ENCODE measurements around the gene LRRC46.

Gene LRRC46

GRCh38 chr17:47834756-47835155 is 3.3 kb downstream of the LRRC46 start:
- DNase-seq, result no peak

DNA sequence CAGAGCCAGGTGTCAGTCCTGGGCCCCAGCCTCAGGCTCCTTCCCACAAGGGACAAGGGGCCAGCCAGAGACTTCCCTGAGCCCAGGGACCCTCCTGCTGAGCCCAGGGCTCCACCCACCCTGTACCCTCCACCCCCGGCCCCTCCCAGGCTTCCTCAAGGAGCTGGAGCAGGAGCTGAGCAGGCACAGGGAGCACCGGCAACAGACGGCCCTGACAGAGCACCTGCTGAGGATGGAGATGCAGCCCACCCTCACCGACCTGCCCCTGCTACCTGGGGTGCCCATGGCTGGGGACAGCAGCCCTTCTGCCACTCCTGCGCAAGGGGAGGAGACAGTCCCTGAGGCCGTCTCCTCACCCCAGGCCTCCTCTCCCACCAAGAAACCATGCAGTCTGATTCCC is 5.1 kb downstream of the LRRC46 start:
- no peak for DNase-seq

GRCh38 chr17:47837401-47838039 is 6.0 kb downstream of the LRRC46 start:
- DNase-seq, result no peak

- no peak for DNase-seq
These were observed 7.2 kb downstream of the LRRC46 start for GRCh38 chr17:47838636-47839035.

DNA sequence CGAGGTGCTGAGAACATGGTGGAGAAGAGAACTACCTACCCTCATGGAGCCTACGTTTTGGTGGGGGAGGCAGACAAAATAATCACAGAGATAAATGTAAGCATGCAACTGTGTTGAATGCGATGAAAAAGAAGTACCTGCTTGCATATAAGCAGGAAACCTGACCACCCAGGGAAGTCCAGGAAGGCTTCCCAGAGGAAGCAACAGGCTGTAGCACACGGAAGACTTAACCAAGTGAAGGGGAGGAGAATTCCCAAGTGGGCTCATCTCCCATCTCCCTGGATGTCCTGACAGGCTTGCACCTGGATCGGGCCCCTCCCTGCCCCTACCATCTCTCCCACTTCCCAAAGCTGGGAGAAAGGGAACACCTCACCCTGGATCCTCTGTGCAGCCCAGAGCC is 7.6 kb downstream of the LRRC46 start:
- no peak for DNase-seq

DNA sequence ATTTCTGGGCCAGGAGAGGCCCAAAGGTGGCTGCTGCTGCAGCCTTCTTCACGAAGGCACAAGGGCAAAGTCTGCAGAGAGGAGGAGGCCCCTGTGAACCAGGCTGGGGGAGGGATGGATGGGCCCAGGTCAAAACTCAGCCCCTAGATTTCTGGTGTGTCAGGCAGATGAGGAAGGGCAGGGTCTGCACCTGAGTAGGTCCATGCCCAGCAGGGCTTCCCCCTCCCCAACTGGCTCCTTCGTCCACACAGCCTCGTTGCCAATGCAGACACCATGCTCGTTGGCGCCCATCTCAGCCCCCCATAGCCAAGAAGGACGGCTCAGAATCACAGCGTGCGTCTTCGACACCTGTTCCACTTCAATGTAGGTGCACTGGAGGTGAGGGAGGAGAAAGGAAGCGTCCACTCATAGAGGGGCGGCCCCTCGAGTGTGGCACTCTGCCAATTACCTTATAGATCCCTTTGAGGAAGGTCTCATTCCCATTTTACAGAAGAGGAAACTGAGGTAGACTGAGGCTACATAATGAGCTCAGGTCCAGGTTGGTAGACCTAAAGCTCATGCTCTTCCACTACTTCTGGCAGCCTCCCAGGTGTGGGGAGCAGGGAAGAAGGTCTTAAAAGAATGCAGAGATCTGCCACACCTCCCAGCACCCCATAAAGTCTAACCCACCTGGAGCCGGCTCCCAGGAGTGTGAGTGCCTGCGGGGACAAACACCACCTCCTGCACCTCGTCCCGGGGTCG is 8.7 kb downstream of the LRRC46 start:
- DNase-seq, result no peak

GRCh38 chr17:47840742-47841487 is 9.4 kb downstream of the LRRC46 start, which contains the start of gene SCRN2:
Gene SCRN2, minus strand, starts transcription at chr17:47841273. Its CDS starts 430 bp downstream, at chr17:47840843.
- DNase-seq, result peak; percentile 79

DNA sequence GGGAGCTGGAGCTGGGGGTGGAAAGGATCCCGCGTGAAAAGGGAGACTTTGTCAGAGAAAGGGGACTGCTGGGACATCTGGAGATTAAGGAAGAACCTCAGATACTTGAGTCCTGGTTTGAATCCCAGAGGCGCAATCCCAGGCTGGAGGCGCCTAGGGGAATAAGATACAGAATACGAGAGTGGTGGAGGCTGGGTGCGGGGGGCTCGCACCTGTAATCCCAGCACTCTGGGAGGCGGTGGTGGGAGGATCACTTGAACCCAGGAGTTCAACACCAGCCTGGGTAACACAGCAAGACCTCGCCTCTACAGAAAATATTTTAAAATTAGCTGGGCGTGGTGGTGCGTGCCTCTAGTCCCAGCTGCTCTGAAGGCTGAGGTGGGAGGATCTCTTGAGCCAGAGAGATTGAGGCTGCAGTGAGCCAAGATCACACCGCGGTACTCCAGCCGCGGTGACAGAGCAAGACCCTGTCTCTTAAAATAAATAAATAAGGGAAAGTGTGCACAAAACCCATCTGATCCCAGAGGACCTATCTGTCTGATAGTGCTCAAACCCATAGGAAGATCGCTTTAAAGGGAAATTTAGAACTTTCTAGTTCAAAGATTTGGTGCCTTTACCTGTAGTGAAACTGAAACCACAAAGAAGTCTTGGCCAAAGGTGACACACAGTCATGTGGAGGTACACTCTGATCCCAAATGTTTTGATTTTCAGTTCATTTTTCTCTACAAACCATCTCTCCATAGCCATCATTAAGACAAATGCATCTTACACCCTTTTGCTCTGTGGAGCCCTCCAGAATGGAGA is 10.2 kb downstream of the LRRC46 start:
- no peak for DNase-seq

- DNase-seq, result no peak
These were observed 11.9 kb downstream of the LRRC46 start for GRCh38 chr17:47843391-47843730.

DNA sequence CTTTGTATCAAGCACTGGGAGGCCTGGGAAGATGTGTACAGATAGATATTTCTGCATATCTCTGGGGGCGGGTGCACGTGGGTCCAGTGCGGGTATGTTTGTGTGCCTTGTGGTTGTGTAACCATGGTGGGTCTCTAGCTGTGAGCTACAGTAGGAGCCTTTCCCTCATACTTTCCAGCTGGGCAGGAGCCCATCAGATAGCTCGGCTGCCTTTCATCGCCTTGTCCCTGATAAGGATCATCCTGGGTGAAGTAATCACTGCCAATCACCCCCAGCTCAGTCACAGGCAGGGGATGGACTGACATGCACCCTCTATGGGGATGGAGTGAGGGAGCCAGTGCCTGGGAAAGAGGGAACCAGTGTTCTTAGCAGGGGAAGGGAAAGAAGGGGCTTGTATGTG is 12.8 kb downstream of the LRRC46 start:
- DNase-seq, result peak; percentile 14

DNA sequence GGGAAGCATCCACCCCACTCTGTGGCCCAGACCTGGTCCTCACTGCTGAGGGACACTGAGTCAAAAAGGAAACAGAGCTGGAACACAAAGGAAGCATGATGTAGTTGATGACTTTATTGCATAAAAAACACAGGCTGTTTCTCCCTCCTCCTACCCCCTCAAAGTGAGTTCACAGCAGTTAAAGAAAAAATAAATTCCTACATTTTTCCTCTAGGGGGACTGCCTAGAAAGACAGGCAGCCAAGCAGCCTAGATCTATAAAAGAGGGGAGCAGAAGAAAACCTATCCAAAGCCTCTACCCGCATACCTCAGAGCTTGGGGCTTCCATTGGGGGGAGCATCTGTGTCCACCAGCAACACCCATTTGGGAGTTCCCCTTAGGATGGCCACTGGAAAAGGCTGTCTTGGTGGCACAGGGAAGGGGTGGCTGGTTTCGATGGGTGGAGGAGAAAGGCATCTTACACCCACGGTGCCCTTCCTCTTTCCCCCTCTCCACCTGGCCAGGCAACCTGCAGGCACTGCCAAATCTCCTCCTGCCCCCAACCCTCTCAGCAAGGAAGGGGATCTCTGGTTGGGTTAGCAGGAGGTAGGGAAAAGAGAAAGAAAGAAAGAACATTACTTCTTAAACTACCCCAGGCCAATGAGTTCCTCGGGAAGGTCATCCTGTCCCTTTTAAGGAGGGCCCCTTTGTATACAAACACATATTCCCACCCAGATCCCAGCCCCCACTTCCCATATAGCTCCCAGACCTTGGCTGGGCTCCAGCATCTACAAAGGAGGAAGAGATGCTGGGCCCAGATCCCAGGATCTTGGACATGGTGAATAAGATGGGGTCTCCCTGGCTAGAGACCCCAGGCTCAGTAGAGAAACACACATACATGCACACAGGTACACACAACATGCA is 13.6 kb downstream of the LRRC46 start:
- peak; percentile 19 for DNase-seq

GRCh38 chr17:47845716-47846075 is 14.2 kb downstream of the LRRC46 start:
- DNase-seq, result no peak

DNA sequence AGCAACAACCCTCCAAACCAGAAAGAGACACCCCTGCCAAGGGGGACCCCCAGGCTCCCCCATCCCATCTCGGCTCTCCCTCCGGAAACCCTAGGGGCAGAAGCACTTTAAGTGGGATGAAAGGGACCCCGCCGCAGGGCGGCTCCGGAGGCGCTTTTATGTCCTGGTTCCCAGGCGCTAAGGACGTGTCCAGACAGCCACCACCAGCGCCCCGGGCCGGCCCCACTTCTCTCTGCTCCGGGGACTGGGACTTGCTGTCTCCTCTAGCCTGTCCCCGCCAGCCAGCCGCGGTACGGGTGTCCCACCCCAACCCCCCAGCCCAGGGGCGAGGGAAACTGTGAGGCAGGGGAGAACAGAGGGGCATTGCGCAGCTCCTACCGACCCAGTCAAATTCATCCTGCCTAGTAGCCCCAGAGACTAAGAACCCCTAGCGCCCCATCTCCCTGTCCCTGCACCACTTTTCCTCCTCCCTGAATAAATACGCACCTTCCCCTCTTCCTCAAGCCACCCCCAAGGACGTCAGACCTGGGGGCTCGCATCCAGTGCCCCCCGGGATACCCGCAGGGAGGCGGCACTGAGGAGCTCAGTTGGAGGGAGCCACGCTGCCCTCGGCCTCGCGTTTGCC is 15.4 kb downstream of the LRRC46 start:
- no peak for DNase-seq

DNA sequence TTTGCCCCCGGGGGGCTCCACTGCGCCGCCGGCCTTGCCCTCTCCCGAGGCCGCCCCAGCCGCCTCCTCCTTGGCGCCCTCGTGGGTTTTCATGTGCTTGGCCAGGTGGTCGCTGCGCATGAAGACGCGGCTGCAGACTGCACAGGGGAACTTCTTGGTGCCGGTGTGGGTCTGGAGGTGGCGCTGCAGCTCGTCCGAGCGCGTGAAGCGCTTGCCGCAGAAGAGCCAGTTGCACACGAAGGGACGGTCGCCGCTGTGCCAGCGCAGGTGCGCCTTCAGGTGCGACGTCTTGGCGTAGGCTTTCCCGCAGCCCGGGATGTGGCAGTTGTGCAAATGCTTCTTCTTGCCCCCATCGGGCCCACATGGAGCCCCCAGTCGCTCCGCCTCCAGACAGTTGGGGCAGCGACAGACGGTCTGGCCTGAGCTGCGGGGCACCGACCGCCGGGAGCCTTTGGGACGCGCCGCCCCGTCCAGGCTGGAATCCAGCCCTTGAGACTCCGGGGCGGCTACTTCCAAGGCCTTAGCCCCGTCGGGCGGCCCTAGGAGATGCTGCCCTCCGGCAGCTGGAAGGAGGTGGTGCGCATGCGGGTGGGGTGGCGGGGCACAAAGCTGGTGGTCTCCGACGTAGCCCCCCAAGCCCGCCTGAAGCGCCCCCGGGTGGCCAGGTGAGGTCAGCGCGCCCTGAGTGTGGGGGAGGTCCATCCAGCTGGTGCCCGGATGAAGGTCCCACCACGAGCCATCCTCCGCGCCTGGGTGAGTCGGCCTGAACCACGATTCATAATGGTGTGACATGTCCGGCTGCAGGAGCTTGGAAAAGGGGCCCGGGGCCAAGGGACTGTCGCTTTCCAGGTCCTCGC is 16.1 kb downstream of the LRRC46 start:
- DNase-seq, result no peak

GRCh38 chr17:47848198-47848513 is 16.7 kb downstream of the LRRC46 start:
- DNase-seq, result no peak

GRCh38 chr17:47850373-47850691 is 18.9 kb downstream of the LRRC46 start:
- DNase-seq, result no peak

DNA sequence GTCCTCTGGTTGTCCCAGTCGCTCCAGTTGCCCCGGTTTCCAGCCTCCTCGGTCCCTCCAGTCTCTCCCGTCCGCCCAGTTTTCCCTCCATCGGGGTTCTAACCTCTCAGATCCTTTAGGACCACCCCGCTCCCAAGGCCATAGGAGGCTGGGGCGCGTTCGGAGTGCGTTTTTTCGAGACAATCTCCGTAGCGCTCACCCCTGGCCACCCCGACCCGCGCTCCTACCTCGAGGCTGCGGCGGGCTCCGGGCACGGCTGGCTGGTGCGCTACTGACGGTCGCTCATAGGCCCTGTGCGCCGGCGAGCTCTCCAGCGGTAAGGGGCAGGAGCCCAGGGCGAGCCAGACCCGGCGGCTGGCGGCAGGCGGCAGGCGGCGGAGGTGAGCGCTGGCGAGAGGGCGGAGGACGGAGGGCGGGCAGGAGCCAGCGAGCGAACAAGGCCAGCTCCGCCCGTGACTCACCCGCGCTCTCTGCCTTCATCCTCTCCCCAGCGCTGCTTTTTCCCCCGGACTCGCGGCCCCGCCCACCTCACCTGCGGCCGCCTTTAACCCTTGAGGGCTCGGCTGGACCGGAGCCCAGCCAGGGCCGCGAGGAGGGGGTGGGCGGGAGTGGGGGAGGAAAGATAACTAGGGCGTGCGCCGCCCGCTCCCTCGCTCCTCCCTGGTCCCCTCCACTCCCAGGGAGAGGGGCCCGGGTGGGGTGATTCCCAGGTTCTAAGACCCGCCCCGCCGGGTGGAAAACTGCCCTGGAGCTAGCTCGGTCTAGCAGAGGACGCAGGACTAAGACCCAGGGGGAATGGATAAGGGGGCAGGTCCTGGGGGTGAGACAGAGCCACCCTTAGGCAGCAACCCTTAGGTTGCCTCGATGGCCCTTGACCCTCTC is 19.5 kb downstream of the LRRC46 start, which contains the start of gene SP6:
SP6 (minus strand) TSS at position 472 of the 882 bp plus-strand sequence. CDS start 2,734 bp downstream, outside the sequence.
- DNase-seq, result peak; percentile 60

DNA sequence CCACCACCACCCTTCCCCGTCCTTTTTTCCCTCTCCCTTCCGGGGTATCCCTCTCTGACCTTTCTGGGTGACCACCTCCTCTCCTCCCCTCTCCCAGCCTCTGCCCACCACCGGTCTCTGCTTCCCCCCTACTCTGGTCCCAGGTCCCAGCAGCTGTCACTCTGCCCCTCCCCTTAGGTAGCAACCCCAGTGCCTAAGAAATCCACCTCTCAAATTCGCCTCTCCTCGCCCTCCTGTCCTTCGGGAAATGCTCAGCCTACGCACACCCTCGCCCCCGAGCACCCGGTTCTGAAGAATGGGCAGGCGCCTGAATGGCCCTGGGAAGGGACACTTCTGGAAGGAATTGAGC is 20.3 kb downstream of the LRRC46 start:
- DNase-seq, result no peak

GRCh38 chr17:47852113-47852949 is 20.9 kb downstream of the LRRC46 start:
- no peak for DNase-seq

Data from fibroblast of skin of back (primary cell).